Measurements from ENCODE around the gene CXCL16.

DNA sequence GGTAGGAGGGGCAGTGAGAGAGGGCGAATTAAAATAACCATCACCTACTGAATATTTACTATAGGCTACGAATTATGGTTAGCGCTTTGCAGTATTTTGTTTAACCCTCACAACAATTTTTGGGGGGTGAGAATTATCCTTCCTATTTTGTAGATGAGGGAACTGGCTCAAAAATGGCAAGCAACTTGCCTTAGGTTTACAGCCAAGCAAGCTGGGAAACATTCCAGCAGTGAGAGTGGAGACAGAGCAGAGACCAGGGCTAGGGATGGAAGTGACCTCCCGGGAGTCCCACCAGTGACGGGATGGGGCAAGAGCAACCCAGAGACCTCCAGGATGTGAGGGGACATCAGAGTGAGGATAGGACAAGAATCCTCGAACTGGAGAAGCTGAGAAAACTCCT is 46.8 kb upstream of the CXCL16 start:
- no peak for TF ChIP-seq POLR2A (IDR thresholded peaks at IDR 0.05; ENCODE audit: borderline replicate concordance, extremely low read depth, insufficient read depth, insufficient read length)
- TF ChIP-seq FOSL1 (IDR thresholded peaks at IDR 0.05; ENCODE audit: low read depth): no peak
- TF ChIP-seq, protein P1, sequence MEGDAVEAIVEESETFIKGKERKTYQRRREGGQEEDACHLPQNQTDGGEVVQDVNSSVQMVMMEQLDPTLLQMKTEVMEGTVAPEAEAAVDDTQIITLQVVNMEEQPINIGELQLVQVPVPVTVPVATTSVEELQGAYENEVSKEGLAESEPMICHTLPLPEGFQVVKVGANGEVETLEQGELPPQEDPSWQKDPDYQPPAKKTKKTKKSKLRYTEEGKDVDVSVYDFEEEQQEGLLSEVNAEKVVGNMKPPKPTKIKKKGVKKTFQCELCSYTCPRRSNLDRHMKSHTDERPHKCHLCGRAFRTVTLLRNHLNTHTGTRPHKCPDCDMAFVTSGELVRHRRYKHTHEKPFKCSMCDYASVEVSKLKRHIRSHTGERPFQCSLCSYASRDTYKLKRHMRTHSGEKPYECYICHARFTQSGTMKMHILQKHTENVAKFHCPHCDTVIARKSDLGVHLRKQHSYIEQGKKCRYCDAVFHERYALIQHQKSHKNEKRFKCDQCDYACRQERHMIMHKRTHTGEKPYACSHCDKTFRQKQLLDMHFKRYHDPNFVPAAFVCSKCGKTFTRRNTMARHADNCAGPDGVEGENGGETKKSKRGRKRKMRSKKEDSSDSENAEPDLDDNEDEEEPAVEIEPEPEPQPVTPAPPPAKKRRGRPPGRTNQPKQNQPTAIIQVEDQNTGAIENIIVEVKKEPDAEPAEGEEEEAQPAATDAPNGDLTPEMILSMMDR (IDR thresholded peaks at IDR 0.05 in 2 of 3, conservative IDR thresholded peaks at IDR 0.05 in 1 of 3; ENCODE audit: borderline replicate concordance in 1 of 3, insufficient read depth in 1 of 3, low read depth in 2 of 3, low read length in 2 of 3): no peak
- TF ChIP-seq EZH2 (IDR thresholded peaks at IDR 0.05): no peak
- no peak for TF ChIP-seq EGR1 (IDR thresholded peaks at IDR 0.05; ENCODE audit: low read depth)
- no peak for TF ChIP-seq RAD21 (IDR thresholded peaks at IDR 0.05; ENCODE audit: low read depth)
- TF ChIP-seq, protein P2, sequence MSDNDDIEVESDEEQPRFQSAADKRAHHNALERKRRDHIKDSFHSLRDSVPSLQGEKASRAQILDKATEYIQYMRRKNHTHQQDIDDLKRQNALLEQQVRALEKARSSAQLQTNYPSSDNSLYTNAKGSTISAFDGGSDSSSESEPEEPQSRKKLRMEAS (IDR thresholded peaks at IDR 0.05): no peak
